Parathyroid adenoma (tissue), 2 donors: ENCODE measurements around the gene NOX4.

Experiments
- H2AFZ ChIP-seq: fragments of 300-600 bp; sonication (generic); one replicate; pipeline ENCODE4 v1.7.0; 2017; ENCODE audit warnings: antibody characterized with exemption, mild to moderate bottlenecking
- H3K27ac ChIP-seq: fragments of 300-600 bp; sonication (generic); one replicate; pipeline ENCODE4 v1.7.0; 2017
- H3K27me3 ChIP-seq: fragments of 300-600 bp; sonication (generic); one replicate; pipeline ENCODE4 v1.7.0; 2017; ENCODE audit warnings: low read length; ENCODE audit not compliant: control insufficient read depth, insufficient read depth
- H3K36me3 ChIP-seq: fragments of 300-600 bp; sonication (generic); one replicate; pipeline ENCODE4 v1.7.0; 2017; ENCODE audit warnings: low read length; ENCODE audit not compliant: control insufficient read depth, insufficient read depth
- H3K4me1 ChIP-seq: fragments of 300-600 bp; sonication (generic); one replicate; pipeline ENCODE4 v1.7.0; 2017; ENCODE audit warnings: control low read depth
- H3K4me2 ChIP-seq: fragments of 300-600 bp; sonication (generic); one replicate; pipeline ENCODE4 v1.7.0; 2017; ENCODE audit warnings: low read length
- H3K4me3 ChIP-seq: fragments of 300-600 bp; sonication (generic); one replicate; pipeline ENCODE4 v1.7.0; 2017; ENCODE audit warnings: low read depth, low read length
- H3K79me2 ChIP-seq: fragments of 300-600 bp; sonication (generic); one replicate; pipeline ENCODE4 v1.7.0; 2017; ENCODE audit warnings: control low read depth
- H3K9ac ChIP-seq: fragments of 300-600 bp; sonication (generic); one replicate; pipeline ENCODE4 v1.7.0; 2017; ENCODE audit warnings: mild to moderate bottlenecking
- H3K9me3 ChIP-seq: fragments of 300-600 bp; sonication (generic); one replicate; pipeline ENCODE4 v1.7.0; 2017; ENCODE audit warnings: low read length; ENCODE audit not compliant: control insufficient read depth
- CTCF ChIP-seq: fragments of 300-600 bp; sonication (generic); IDR thresholded peaks from one replicate; pipeline ENCODE4 v1.7.0; 2017; ENCODE audit warnings: antibody characterized with exemption, mild to moderate bottlenecking
- donor health status: primary hyperparathyroidism.

NOX4 gene

GRCh38 chr11:89456681-89457080 is 34.5 kb downstream of the NOX4 start:
- Histone ChIP-seq H3K9ac (no peak overlapping the region), H3K27me3 (no peaks in the 10 kb centered on the region), H3K36me3 (no peaks in the 10 kb centered on the region), H3K9me3 (no peaks in the 10 kb centered on the region), H3K4me2 (no peak overlapping the region), H3K4me1 (no peaks in the 10 kb centered on the region), H3K79me2 (no peaks in the 10 kb centered on the region), H3K27ac (no peak overlapping the region), H3K4me3 (no peak overlapping the region), H2AFZ (no peak overlapping the region)
- no peak for TF ChIP-seq CTCF

GRCh38 chr11:89452780-89453179 is 38.4 kb downstream of the NOX4 start:
- no peaks in the 10 kb centered on the region for H3K9me3 ChIP-seq
- TF ChIP-seq CTCF = no peak
- no peak overlapping the region for H3K27ac ChIP-seq
- H3K79me2 ChIP-seq = no peaks in the 10 kb centered on the region
- no peak overlapping the region for H3K4me3 ChIP-seq
- H3K4me1 ChIP-seq = peaks cover 3% of the 10 kb centered on the region
- H3K36me3 ChIP-seq = no peaks in the 10 kb centered on the region
- H3K4me2 ChIP-seq = no peak overlapping the region
- H3K27me3 ChIP-seq = no peaks in the 10 kb centered on the region
- H2AFZ ChIP-seq = no peak overlapping the region
- H3K9ac ChIP-seq = no peak overlapping the region

- H3K27me3 ChIP-seq = no peaks in the 10 kb centered on the region
- H2AFZ ChIP-seq = no peak overlapping the region
- no peaks in the 10 kb centered on the region for H3K36me3 ChIP-seq
- no peaks in the 10 kb centered on the region for H3K9me3 ChIP-seq
- no peak overlapping the region for H3K9ac ChIP-seq
- H3K4me3 ChIP-seq = no peak overlapping the region
- no peak overlapping the region for H3K4me2 ChIP-seq
- H3K79me2 ChIP-seq = no peaks in the 10 kb centered on the region
- no peak overlapping the region for H3K27ac ChIP-seq
- TF ChIP-seq CTCF = no peak
- H3K4me1 ChIP-seq = peaks cover 3% of the 10 kb centered on the region
These were observed 43.3 kb downstream of the NOX4 start for GRCh38 chr11:89447845-89448244.

GRCh38 chr11:89443361-89444322 is 47.5 kb downstream of the NOX4 start:
- Histone ChIP-seq H3K36me3 (no peaks in the 10 kb centered on the region), H3K9ac (no peak overlapping the region), H3K27me3 (no peaks in the 10 kb centered on the region), H3K4me1 (no peaks in the 10 kb centered on the region), H3K27ac (no peak overlapping the region), H3K9me3 (no peaks in the 10 kb centered on the region), H3K4me3 (no peak overlapping the region), H3K4me2 (no peak overlapping the region), H2AFZ (no peak overlapping the region), H3K79me2 (no peaks in the 10 kb centered on the region)
- TF ChIP-seq CTCF = no peak

- H3K36me3 ChIP-seq = no peaks in the 10 kb centered on the region
- H3K27me3 ChIP-seq = no peaks in the 10 kb centered on the region
- H3K9ac ChIP-seq = no peak overlapping the region
- H3K4me1 ChIP-seq = no peaks in the 10 kb centered on the region
- no peak overlapping the region for H3K4me2 ChIP-seq
- H3K9me3 ChIP-seq = no peaks in the 10 kb centered on the region
- no peak overlapping the region for H3K4me3 ChIP-seq
- no peak overlapping the region for H3K27ac ChIP-seq
- no peak overlapping the region for H2AFZ ChIP-seq
- no peaks in the 10 kb centered on the region for H3K79me2 ChIP-seq
- no peak for TF ChIP-seq CTCF
These were observed 48.4 kb downstream of the NOX4 start for GRCh38 chr11:89442801-89443200.
